NCI-H187 treated with DMSO at 0.1 percent for 48 hours (cell line): ENCODE data around the gene TRMU.
"Not testable (repeated sequence)": the region's sequence is repeated elsewhere in the genome, so short reads cannot be mapped to it uniquely, and the experiment has no call there.

ENCODE experiments used
- DNase-seq: peaks from one replicate; lab custom pipeline; 2025; lab: John Stamatoyannopoulos, UW

Gene TRMU

DNA sequence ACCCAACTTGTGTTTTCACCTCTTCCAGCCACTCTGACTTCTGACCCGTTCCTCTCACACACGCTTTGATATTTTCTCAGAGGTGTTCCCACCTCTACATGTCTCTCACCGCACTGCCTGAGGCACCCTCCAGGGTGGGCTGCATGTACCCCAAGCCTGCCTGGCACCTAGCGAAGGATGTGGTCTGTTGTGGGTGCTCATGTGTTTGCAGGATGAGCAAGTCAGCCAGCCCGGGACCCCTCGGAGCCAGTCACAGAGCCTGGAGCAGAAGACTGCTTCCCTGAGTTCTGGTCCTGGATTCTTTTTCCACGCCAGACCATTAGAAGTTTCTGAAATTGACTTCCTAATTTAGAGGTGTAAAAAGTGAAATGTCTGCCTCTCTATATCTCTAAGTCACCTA, 35.0 kb upstream of the TRMU start:
- no peak for DNase-seq

DNA sequence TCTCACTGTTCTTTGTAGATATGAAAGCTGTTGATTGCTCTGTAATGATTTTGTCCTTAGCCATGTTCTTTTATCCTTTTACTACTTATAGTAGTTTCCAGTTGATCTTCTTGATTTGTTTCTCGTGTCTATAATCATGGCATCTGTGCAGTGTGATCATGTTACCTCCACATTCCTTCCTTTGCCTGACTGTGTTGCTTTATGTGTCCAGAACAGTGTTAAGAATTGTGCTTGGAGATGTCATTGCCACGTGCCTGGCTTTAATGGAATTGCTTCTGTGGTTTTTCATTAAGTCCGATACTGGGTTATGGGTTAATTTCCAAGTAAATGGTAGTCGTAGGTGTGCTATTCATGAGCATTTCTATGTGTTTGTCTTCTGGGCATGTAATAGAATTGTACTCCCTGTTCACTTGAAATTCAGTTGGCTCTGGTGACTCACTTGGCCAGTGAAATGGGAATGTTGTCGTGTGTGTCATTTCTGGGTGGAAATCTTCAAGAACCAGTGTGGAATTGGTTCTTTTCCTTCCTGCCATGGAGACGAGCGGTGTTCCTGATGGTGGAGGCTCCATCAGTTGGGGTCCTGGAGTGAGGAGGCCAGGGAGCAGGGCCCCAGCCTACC, 32.1 kb upstream of the TRMU start:
- DNase-seq: no peak

GRCh38 chr22:46308283-46308988, 27.1 kb upstream of the TRMU start:
- no peak for DNase-seq

- no peak for DNase-seq
Observed at GRCh38 chr22:46309526-46310085, 25.9 kb upstream of the TRMU start.

DNA sequence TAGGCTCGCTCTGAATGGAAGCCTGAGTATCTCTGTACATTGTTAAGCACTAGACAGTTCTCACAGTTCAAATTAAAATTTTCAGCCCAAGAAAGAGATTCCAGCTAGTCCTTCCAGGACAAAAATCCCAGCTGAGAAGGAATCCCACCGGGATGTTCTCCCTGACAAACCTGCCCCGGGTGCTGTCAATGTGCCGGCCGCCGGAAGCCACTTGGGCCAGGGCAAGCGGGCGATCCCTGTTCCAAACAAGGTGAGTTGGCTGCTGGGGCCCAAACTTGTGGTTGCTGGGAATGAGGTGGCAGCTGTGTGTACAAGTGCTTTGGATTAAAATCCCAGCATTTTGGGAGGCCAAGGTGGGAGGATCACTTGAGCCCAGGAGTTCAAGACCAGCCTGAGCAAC, 23.5 kb upstream of the TRMU start:
- no peak for DNase-seq

DNA sequence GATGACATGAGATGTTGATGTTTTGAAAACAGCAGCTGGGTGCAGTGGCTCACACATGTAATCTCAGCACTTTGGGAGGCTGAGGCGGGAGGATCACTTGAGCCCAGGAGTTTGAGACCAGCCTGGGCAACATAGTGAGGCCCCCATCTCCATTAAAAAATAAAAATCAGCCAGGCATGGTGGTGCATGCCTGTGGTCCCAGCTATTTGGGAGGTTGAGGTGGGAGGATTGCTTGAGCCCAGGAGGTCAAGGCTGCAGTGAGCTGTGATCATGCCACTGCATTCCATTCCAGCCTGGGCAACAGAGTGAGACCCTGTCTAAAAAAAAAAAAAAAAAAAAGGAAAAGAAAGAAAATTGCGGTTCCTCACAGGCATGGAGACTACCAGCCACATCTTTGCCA, 22.7 kb upstream of the TRMU start:
- DNase-seq: not testable (repeated sequence)

DNA sequence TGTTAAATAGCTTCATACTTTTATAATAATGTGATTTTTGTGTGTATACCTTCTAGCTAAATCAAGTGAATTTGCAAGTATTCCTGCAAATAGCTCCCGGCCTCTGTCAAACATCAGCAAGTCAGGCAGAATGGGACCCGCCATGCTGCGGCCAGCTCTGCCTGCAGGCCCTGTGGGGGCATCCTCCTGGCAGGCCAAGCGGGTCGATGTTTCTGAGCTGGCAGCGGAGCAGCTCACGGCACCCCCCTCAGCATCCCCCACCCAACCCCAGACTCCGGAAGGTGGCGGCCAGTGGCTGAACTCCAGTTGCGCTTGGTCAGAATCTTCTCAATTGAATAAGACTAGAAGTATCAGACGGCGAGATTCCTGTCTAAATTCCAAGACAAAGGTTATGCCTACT, 19.5 kb upstream of the TRMU start:
- no peak for DNase-seq

- no peak for DNase-seq
Observed at GRCh38 chr22:46317646-46318045, 17.9 kb upstream of the TRMU start.

GRCh38 chr22:46318576-46318975, 16.9 kb upstream of the TRMU start:
- DNase-seq: no peak

GRCh38 chr22:46319319-46319718, 16.2 kb upstream of the TRMU start:
- DNase-seq: no peak

- no peak for DNase-seq
Observed at GRCh38 chr22:46320166-46320710, 15.3 kb upstream of the TRMU start.

- no peak for DNase-seq
Observed at GRCh38 chr22:46320716-46321386, 14.7 kb upstream of the TRMU start.

GRCh38 chr22:46322711-46323110, 12.8 kb upstream of the TRMU start:
- DNase-seq: no peak

- no peak for DNase-seq
Observed at GRCh38 chr22:46323162-46323561, 12.4 kb upstream of the TRMU start.

GRCh38 chr22:46326066-46326680, 9.3 kb upstream of the TRMU start:
- DNase-seq: no peak

DNA sequence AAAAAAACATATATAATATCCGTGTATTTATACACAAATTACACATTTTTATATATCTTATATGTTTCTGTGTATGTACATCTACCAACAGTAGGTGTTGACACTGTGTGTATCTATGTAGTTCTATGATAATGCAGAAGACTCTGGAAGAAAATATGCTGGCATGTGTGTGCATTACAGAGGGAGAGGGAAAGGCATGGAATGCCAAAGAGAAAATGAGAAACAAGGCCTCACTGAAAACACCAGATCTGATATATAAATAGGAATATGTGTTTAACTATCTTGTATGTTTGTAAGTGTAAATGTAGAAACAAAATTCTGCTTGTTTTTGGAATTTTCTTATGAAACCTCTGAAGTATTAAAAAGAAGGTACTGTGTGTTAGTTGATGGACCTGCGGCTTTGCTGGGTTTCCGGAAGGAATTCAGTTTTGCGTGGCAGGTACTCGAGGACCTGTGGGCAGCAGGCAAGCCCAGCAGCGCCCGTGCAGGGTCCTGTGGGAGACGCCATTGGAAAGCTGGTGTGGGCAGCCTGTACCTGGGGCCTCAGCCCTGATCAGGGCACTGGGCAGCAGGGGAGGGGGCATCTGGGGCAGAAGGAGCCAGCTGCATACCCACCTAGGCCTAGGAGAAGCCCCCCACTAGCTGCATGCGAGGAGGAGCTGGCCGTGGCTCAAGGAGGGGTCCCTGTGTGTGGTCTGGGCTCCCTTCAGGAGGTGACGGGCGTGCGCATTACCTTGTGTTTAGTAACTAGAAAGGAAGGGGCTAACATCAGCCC, 7.6 kb upstream of the TRMU start:
- no peak for DNase-seq

- no peak for DNase-seq
Observed at GRCh38 chr22:46328797-46329196, 6.7 kb upstream of the TRMU start.

GRCh38 chr22:46329616-46330015, 5.9 kb upstream of the TRMU start:
- no peak for DNase-seq

DNA sequence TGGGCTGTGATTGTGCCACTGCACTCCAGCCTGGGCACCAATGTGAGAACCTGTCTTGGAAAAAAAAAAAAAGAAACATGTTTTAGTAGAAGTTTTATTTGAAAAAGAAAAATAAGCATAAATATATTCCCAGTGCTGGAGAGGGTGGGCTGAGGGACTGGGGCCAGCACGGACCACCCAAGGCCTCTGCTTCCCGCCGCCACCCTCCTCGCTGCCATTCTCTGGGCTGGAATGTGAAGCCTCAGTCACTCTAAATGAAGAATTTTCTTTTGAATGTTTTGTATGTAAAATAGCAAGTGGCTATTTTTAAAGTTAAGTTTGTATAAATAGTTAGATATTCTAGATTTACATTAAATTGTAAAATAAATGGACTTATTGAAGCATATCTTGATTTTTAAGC, 5.1 kb upstream of the TRMU start:
- no peak for DNase-seq

- DNase-seq: no peak
Observed at GRCh38 chr22:46331496-46331895, 4.0 kb upstream of the TRMU start.
